Measurements from ENCODE around the gene ZFAND2A.

The ZFAND2A gene

DNA sequence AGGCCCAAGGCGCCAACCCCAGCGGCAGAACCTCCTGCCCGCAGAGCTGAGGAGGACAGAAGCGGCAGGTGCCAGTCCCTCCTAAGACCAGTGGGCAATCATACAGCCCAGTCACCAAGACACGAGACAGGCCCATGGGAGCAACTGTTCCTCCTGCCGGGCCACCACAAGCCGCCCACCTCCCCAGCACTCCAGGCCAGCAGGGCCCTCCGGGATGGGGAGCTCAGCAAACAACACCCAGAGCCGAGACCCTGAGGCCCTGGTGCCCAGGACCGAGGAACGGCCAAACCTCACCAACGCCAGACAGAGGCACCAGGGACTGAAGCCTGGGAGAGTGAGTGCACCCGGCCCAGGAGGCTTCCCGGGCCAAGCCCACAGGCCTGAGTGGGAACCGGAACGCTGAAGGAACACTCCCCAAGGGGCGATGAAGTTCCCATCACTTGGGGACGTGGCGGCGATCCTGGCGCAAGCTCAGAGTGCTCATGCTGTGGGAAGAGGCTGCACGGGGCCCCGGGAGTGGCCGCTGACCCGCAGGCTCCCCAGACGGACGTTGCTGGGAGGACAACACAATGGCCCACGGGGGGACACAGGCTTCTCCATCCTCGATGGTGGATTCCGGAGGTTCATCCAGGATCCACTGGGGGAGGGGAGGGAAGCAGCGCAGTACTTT is 37.0 kb downstream of the ZFAND2A start:
- TF ChIP-seq, protein P1, sequence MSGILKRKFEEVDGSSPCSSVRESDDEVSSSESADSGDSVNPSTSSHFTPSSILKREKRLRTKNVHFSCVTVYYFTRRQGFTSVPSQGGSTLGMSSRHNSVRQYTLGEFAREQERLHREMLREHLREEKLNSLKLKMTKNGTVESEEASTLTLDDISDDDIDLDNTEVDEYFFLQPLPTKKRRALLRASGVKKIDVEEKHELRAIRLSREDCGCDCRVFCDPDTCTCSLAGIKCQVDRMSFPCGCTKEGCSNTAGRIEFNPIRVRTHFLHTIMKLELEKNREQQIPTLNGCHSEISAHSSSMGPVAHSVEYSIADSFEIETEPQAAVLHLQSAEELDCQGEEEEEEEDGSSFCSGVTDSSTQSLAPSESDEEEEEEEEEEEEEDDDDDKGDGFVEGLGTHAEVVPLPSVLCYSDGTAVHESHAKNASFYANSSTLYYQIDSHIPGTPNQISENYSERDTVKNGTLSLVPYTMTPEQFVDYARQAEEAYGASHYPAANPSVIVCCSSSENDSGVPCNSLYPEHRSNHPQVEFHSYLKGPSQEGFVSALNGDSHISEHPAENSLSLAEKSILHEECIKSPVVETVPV (CRISPR knock-in tag; IDR thresholded peaks at IDR 0.05), result no peak
- no peak for TF ChIP-seq ZFP3 (CRISPR knock-in tag; IDR thresholded peaks at IDR 0.05)
- TF ChIP-seq, protein P2, sequence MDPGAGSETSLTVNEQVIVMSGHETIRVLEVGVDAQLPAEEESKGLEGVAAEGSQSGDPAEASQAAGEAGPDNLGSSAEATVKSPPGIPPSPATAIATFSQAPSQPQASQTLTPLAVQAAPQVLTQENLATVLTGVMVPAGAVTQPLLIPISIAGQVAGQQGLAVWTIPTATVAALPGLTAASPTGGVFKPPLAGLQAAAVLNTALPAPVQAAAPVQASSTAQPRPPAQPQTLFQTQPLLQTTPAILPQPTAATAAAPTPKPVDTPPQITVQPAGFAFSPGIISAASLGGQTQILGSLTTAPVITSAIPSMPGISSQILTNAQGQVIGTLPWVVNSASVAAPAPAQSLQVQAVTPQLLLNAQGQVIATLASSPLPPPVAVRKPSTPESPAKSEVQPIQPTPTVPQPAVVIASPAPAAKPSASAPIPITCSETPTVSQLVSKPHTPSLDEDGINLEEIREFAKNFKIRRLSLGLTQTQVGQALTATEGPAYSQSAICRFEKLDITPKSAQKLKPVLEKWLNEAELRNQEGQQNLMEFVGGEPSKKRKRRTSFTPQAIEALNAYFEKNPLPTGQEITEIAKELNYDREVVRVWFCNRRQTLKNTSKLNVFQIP (CRISPR knock-in tag; IDR thresholded peaks at IDR 0.05; ENCODE audit: borderline replicate concordance, low read depth), result no peak
- TF ChIP-seq, protein P3, sequence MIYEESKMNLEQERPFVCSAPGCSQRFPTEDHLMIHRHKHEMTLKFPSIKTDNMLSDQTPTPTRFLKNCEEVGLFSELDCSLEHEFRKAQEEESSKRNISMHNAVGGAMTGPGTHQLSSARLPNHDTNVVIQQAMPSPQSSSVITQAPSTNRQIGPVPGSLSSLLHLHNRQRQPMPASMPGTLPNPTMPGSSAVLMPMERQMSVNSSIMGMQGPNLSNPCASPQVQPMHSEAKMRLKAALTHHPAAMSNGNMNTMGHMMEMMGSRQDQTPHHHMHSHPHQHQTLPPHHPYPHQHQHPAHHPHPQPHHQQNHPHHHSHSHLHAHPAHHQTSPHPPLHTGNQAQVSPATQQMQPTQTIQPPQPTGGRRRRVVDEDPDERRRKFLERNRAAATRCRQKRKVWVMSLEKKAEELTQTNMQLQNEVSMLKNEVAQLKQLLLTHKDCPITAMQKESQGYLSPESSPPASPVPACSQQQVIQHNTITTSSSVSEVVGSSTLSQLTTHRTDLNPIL (CRISPR knock-in tag; IDR thresholded peaks at IDR 0.05; ENCODE audit: low read depth), result no peak
- TF ChIP-seq ZNF8 (CRISPR knock-in tag; IDR thresholded peaks at IDR 0.05), result no peak
- no peak for TF ChIP-seq ISL1 (CRISPR knock-in tag; IDR thresholded peaks at IDR 0.05)
- TF ChIP-seq ESRRG (CRISPR knock-in tag; IDR thresholded peaks at IDR 0.05), result no peak
- no peak for TF ChIP-seq RARB (CRISPR knock-in tag; IDR thresholded peaks at IDR 0.05)
- no peak for TF ChIP-seq TCF4 (CRISPR knock-in tag; IDR thresholded peaks at IDR 0.05; ENCODE audit: borderline replicate concordance)
- no peak for TF ChIP-seq ARNTL (CRISPR knock-in tag; IDR thresholded peaks at IDR 0.05; ENCODE audit: borderline replicate concordance, low read depth)
- TF ChIP-seq GLIS3 (CRISPR knock-in tag; IDR thresholded peaks at IDR 0.05), result no peak
- no peak for ATAC-seq

DNA sequence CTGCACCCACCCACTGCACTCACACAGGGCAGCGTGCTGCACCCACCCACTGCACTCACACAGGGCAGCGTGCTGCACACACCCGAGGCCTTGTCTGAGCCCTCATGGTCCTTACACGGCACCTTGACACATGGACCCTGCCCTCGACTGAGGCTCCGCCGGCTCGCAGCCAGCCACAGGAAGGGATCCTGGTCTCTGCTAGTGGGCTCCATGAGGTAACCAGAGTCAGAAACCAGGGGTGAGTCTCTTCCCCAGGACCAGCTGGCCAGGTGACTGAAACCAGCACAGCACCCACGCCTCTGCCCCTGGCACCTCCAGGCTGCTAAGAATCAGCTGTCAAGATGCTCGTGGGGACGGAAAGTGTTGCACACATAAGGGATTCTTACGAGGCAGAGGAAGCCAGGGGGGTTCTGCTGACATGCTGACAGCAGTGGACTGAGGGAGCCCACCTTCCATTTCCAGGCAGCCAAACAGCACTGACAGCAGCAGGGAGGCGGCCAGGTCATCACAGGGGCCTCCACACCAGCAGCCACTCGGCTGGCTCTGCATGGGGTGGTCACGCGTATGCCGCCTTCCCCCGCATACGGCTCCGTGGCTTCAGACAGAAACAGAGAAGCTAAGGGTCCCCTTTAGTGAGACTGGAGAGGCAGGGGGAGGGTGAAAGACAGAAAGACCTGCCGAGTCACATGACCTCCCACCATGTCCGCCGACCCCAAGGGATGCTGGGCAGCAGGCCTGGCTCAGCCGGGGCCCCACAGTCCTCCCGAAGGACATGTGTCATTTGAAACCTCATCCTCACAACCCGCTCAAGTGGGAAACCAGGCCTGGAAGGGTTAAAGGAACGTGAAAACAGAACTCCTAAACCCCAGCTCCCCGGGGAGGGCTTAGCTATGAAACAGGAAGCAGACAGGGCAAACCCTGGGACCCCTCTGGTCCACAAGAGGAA is 37.8 kb downstream of the ZFAND2A start:
- no peak for ATAC-seq

DNA sequence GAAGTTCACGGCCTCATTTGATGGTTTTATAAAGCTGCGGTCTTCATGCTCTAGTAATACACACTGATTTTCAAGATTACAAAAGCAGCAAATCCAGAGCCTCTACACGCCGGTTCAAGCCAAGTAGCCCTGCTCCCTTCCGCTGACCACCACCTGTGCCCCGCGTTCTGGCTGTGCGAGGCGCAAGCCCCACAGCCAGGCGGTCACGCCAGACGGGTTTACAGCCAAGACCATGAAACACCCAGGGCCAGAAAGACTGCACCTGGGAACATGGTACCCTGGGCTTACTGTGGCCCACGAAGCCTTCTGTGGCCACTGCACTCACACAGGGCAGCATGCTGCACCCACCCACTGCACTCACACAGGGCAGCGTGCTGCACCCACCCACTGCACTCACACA is 38.5 kb downstream of the ZFAND2A start:
- TF ChIP-seq OSR1 (CRISPR knock-in tag; IDR thresholded peaks at IDR 0.05) (no peak), ZC3H10 (CRISPR knock-in tag; IDR thresholded peaks at IDR 0.05) (no peak)
- ATAC-seq, result no peak

More for the DNA sequence above, 37.8 kb downstream of the ZFAND2A start:
- TF ChIP-seq RARB (CRISPR knock-in tag; IDR thresholded peaks at IDR 0.05) (no peak), ISL1 (CRISPR knock-in tag; IDR thresholded peaks at IDR 0.05) (no peak), TOX (CRISPR knock-in tag; IDR thresholded peaks at IDR 0.05; ENCODE audit: borderline replicate concordance) (no peak), ARNTL (CRISPR knock-in tag; IDR thresholded peaks at IDR 0.05; ENCODE audit: borderline replicate concordance, low read depth) (no peak), BACH2 (CRISPR knock-in tag; IDR thresholded peaks at IDR 0.05; ENCODE audit: borderline replicate concordance) (no peak), OSR1 (CRISPR knock-in tag; IDR thresholded peaks at IDR 0.05) (no peak), ESRRG (CRISPR knock-in tag; IDR thresholded peaks at IDR 0.05) (no peak), ZNF565 (CRISPR knock-in tag; conservative IDR thresholded peaks at IDR 0.05; ENCODE audit: low read depth) (no peak)
- TF ChIP-seq, protein P4, sequence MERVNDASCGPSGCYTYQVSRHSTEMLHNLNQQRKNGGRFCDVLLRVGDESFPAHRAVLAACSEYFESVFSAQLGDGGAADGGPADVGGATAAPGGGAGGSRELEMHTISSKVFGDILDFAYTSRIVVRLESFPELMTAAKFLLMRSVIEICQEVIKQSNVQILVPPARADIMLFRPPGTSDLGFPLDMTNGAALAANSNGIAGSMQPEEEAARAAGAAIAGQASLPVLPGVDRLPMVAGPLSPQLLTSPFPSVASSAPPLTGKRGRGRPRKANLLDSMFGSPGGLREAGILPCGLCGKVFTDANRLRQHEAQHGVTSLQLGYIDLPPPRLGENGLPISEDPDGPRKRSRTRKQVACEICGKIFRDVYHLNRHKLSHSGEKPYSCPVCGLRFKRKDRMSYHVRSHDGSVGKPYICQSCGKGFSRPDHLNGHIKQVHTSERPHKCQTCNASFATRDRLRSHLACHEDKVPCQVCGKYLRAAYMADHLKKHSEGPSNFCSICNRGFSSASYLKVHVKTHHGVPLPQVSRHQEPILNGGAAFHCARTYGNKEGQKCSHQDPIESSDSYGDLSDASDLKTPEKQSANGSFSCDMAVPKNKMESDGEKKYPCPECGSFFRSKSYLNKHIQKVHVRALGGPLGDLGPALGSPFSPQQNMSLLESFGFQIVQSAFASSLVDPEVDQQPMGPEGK (CRISPR knock-in tag; IDR thresholded peaks at IDR 0.05; ENCODE audit: borderline replicate concordance), result no peak

DNA sequence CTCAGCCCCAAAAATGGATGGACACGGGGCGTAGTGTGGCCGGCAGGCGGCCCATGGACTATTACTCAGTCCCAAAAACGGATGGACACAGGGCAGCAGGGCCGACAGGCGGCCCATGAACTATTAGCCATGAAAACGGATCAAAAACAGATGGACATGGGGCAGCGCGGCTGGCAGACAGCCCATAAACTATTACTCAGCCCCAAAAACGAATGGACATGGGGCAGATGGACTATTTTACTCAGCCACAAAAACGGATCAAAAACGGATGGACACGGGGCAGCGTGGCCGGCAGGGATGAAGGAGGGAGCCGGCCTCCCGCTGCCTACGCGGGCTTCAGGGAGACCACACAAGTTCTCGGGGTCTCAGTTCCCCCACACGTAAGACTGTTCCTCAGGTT is 39.2 kb downstream of the ZFAND2A start:
- ATAC-seq, result no peak
- no peak for TF ChIP-seq SNAI2 (CRISPR knock-in tag; IDR thresholded peaks at IDR 0.05)
- TF ChIP-seq, protein P4 (CRISPR knock-in tag; IDR thresholded peaks at IDR 0.05; ENCODE audit: borderline replicate concordance), result no peak
- TF ChIP-seq PPARA (CRISPR knock-in tag; IDR thresholded peaks at IDR 0.05; ENCODE audit: borderline replicate concordance), result no peak
- TF ChIP-seq TCF4 (CRISPR knock-in tag; IDR thresholded peaks at IDR 0.05; ENCODE audit: borderline replicate concordance), result no peak
- TF ChIP-seq, protein P2 (CRISPR knock-in tag; IDR thresholded peaks at IDR 0.05; ENCODE audit: borderline replicate concordance, low read depth), result no peak
- TF ChIP-seq ZFP3 (CRISPR knock-in tag; IDR thresholded peaks at IDR 0.05), result no peak
- no peak for TF ChIP-seq RARB (CRISPR knock-in tag; IDR thresholded peaks at IDR 0.05)
- no peak for TF ChIP-seq OSR1 (CRISPR knock-in tag; IDR thresholded peaks at IDR 0.05)
- TF ChIP-seq ZC3H10 (CRISPR knock-in tag; IDR thresholded peaks at IDR 0.05), result no peak
- no peak for TF ChIP-seq ZFP30 (CRISPR knock-in tag; IDR thresholded peaks at IDR 0.05)
